OCI-LY7 (cell line): ENCODE measurements around the gene DNAH14. TPM values are rescaled to one million over a fixed set of nuclear protein-coding genes. Genes with fewer than 3 reads are reported as not detected.

Source experiments
- BruUV-seq: library from RNA; stranded (reverse); fragments of 400-500 nt; replicated peaks from 2 replicates; lab custom pipeline; 2021; lab: Mats Ljungman, UMichigan
- CTCF ChIA-PET: fragments of 300-600 bp; sonication (Branson Sonifier 250); formaldehyde crosslinking; loops from one replicate; lab custom pipeline; 2022; ENCODE audit warnings: antibody characterized with exemption; ENCODE audit not compliant: unreplicated experiment; lab: Charles Lee
- POLR2A ChIA-PET: fragments of 300-600 bp; sonication (Branson Sonifier 250); formaldehyde crosslinking; loops from one replicate; lab custom pipeline; 2022; ENCODE audit warnings: antibody characterized with exemption; lab: Charles Lee
- DNase-seq: peaks from one replicate; pipeline ENCODE4 v3.0.0-alpha.2; 2015; ENCODE audit warnings: low spot score
- H2AFZ ChIP-seq: fragments of 200-600 bp; sonication (generic), shearing (Covaris generic); 2 replicates; pipeline ENCODE4 v1.6.1; 2014; ENCODE audit warnings: mild to moderate bottlenecking, antibody characterized with exemption, low read length, moderate library complexity
- H3K27ac ChIP-seq: fragments of 200-600 bp; sonication (generic); 2 replicates; pipeline ENCODE4 v1.5.1; 2014; ENCODE audit warnings: mixed run types, low read depth, mild to moderate bottlenecking, moderate library complexity, low read length, inconsistent platforms; ENCODE audit not compliant: poor library complexity, severe bottlenecking
- H3K36me3 ChIP-seq: fragments of 200-600 bp; sonication (generic); 2 replicates; pipeline ENCODE4 v1.6.1; 2014; ENCODE audit warnings: mild to moderate bottlenecking, antibody characterized with exemption, low read length, moderate library complexity, mixed read lengths; ENCODE audit not compliant: insufficient read depth
- H3K4me1 ChIP-seq: fragments of 200-600 bp; sonication (generic); 2 replicates; pipeline ENCODE4 v1.5.1; 2014; ENCODE audit warnings: mild to moderate bottlenecking, low read length; ENCODE audit not compliant: insufficient read depth, poor library complexity, severe bottlenecking
- H3K4me2 ChIP-seq: fragments of 200-600 bp; sonication (generic); 2 replicates; pipeline ENCODE4 v1.6.1; 2014; ENCODE audit warnings: mild to moderate bottlenecking, low read length
- H3K4me3 ChIP-seq: fragments of 200-600 bp; sonication (generic); 2 replicates; pipeline ENCODE4 v1.5.1; 2014; ENCODE audit warnings: mild to moderate bottlenecking, low read depth, low read length; ENCODE audit not compliant: poor library complexity, severe bottlenecking
- H3K79me2 ChIP-seq: fragments of 200-600 bp; sonication (generic); 2 replicates; pipeline ENCODE4 v1.6.1; 2016; ENCODE audit warnings: low read depth, mild to moderate bottlenecking, low read length, moderate library complexity, mixed read lengths; ENCODE audit not compliant: insufficient read depth
- H3K9me2 ChIP-seq: fragments of 200-600 bp; sonication (generic); 2 replicates; pipeline ENCODE4 v1.6.1; 2016; ENCODE audit warnings: mild to moderate bottlenecking, low read length, mixed read lengths; ENCODE audit not compliant: insufficient read depth
- H3K9me3 ChIP-seq: fragments of 200-600 bp; sonication (generic); 2 replicates; pipeline ENCODE4 v1.6.1; 2014; ENCODE audit warnings: mild to moderate bottlenecking, mixed run types, low read length, mixed read lengths
- H4K20me1 ChIP-seq: fragments of 200-600 bp; sonication (generic); 2 replicates; pipeline ENCODE4 v1.6.1; 2014; ENCODE audit warnings: mild to moderate bottlenecking, antibody characterized with exemption, low read length, moderate library complexity, mixed read lengths; ENCODE audit not compliant: insufficient read depth
- EZH2phosphoT487 ChIP-seq: fragments of 200-600 bp; sonication (generic); IDR thresholded peaks from 2 replicates; pipeline ENCODE4 v1.6.1; 2018; ENCODE audit warnings: low read depth, borderline replicate concordance, mild to moderate bottlenecking, mixed run types, antibody characterized with exemption, low read length, moderate library complexity, mixed read lengths
- intact Hi-C: fragments of 100-400 bp; cut with micrococcal nuclease; formaldehyde crosslinking; loops from one replicate; pipeline ENCODE4 v1.10.0; 2022; ENCODE audit not compliant: unreplicated experiment
- total RNA-seq, 2 experiments: library from RNA; depleted of rRNA in 1 of 2; stranded (reverse); fragments of >200 nt in 1 of 2; shearing (Covaris generic) in 1 of 2; gene quantifications; 2 replicates each; pipeline ENCODE4 v1.2.3, GENCODE V29; 2014 to 2022
- TF ChIP-seq, protein P1 (sequence below): fragments of 200-600 bp; sonication (generic); conservative IDR thresholded peaks from 2 replicates; pipeline ENCODE4 v1.5.1; 2014; ENCODE audit warnings: mild to moderate bottlenecking, antibody characterized with exemption, low read length, moderate library complexity, mixed read lengths

The DNAH14 gene
- total RNA-seq, 2 experiments from 2014 or later: not detected

DNA sequence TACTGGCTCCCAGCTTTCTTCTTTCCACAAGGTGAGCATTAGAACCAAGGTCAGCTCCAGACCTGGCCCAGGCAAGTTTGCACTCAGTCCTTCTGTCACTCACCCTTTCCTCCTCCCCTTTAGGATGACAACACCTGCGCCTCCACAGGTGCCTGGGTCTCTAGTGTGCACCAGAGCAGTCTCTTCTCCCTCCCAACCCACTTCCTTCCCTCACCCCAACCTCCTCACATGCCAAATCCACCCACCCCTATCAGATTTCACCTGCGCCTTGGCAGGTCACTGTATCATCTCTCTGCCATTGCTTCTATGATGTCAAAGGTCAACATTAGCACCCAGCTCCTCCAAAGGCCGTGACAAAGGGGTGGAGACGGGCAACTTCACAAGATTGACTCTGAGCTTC is 460.4 kb downstream of the DNAH14 start:
- H2AFZ ChIP-seq: no peak overlapping the region
- H3K4me2 ChIP-seq: no peak overlapping the region
- peaks cover 9% of the 10 kb centered on the region for H3K4me1 ChIP-seq
- no peak overlapping the region for H3K4me3 ChIP-seq
- no peaks in the 10 kb centered on the region for H3K79me2 ChIP-seq
- POLR2A ChIA-PET: interaction anchor here (1.0 to 1.1 kb wide), 2 partner anchors 15 to 19 kb away, joined by 4 to 5 read pairs; no protein-coding TSS in a partner anchor
- no TSS peak for BruUV-seq
- no peaks in the 10 kb centered on the region for H3K9me2 ChIP-seq
- H3K27ac ChIP-seq: no peak overlapping the region
- CTCF ChIA-PET: interaction anchor here (0.6 kb wide), 1 partner anchor 11 kb away, joined by 3 read pairs; no protein-coding TSS in a partner anchor
- no peak for DNase-seq
- peaks cover 3% of the 10 kb centered on the region; the same call in 1 of the 2 replicates for H3K36me3 ChIP-seq
- no peaks in the 10 kb centered on the region for H3K9me3 ChIP-seq
- intact Hi-C loops: no loop called here
- TF ChIP-seq EZH2phosphoT487: no peak
- TF ChIP-seq, protein P1, sequence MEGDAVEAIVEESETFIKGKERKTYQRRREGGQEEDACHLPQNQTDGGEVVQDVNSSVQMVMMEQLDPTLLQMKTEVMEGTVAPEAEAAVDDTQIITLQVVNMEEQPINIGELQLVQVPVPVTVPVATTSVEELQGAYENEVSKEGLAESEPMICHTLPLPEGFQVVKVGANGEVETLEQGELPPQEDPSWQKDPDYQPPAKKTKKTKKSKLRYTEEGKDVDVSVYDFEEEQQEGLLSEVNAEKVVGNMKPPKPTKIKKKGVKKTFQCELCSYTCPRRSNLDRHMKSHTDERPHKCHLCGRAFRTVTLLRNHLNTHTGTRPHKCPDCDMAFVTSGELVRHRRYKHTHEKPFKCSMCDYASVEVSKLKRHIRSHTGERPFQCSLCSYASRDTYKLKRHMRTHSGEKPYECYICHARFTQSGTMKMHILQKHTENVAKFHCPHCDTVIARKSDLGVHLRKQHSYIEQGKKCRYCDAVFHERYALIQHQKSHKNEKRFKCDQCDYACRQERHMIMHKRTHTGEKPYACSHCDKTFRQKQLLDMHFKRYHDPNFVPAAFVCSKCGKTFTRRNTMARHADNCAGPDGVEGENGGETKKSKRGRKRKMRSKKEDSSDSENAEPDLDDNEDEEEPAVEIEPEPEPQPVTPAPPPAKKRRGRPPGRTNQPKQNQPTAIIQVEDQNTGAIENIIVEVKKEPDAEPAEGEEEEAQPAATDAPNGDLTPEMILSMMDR: no peak
- H4K20me1 ChIP-seq: no peaks in the 10 kb centered on the region

DNA sequence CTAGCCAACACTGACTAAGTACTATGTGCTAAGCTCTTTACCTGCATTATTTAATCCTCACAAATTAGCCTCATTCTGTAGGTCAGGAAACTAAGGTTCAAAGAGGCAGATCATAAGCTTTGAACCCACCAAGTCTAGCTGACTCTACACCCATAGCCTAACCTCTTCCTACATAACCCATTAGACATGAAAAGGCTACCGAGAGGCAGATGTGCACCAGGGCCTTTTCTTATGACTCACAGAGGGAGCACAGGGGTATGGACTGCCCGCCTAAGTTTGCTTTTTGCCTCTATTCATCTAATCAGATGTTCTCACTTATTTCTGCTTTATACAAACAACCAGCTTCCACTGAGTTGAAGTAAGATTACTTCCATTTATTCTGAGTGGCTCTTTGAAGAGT is 466.9 kb downstream of the DNAH14 start:
- Histone ChIP-seq H3K36me3 (peaks cover 62% of the 10 kb centered on the region), H3K4me2 (no peak overlapping the region), H3K79me2 (peaks cover 3% of the 10 kb centered on the region; the same call in 1 of the 2 replicates), H3K9me2 (no peaks in the 10 kb centered on the region), H2AFZ (no peak overlapping the region), H3K4me1 (peaks cover 3% of the 10 kb centered on the region), H3K9me3 (no peaks in the 10 kb centered on the region), H3K27ac (no peak overlapping the region), H3K4me3 (no peak overlapping the region), H4K20me1 (no peaks in the 10 kb centered on the region)
- DNase-seq: no peak
- CTCF ChIA-PET: no interaction called here
- POLR2A ChIA-PET: interaction anchor here (1.2 to 1.7 kb wide), 2 partner anchors 10 to 29 kb away, joined by 3 to 4 read pairs; no protein-coding TSS in a partner anchor
- no peak for TF ChIP-seq EZH2phosphoT487
- TF ChIP-seq, protein P1: no peak
- BruUV-seq: TSS peak; percentile 2
- intact Hi-C loops: no loop called here

DNA sequence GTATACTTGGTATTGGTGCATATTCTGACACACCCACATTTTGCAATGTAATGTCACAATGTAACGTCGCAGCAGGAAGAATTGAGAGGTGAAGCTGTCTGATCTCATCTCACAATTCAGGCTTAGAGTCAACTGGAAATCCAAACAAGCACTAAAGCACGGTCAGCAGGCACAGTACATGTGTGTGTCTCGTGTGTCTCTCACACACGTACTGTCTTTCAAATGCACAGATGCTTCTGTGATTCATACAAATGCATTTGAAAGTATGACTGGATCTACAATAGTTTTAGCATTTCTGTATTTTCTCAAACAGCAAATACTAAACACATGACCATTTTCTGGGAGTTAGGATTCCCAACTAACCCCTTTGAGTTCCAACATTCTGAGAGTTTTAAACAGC is 471.5 kb downstream of the DNAH14 start:
- H3K36me3 ChIP-seq: peaks cover 97% of the 10 kb centered on the region

More for the DNA sequence above, 471.5 kb downstream of the DNAH14 start:
- ChIA-PET CTCF (no interaction called here), POLR2A (interaction anchor here (1.2 to 3.9 kb wide), 2 partner anchors 24 to 67 kb away, joined by 3 to 18 read pairs; no protein-coding TSS in a partner anchor)
- no TSS peak for BruUV-seq
- H3K79me2 ChIP-seq: peaks cover 9% of the 10 kb centered on the region; the same call in 1 of the 2 replicates
- H3K27ac ChIP-seq: no peak overlapping the region
- H3K4me2 ChIP-seq: no peak overlapping the region
- no peak for DNase-seq
- no peaks in the 10 kb centered on the region for H4K20me1 ChIP-seq
- H3K9me3 ChIP-seq: no peaks in the 10 kb centered on the region
- intact Hi-C loops: no loop called here
- H3K9me2 ChIP-seq: no peaks in the 10 kb centered on the region
- H3K4me3 ChIP-seq: no peak overlapping the region
- peaks cover 3% of the 10 kb centered on the region for H3K4me1 ChIP-seq
- no peak overlapping the region for H2AFZ ChIP-seq
- TF ChIP-seq EZH2phosphoT487: no peak
